Measurements from ENCODE around the gene ZNF611.

GRCh38 chr19:52667972-52668371 is 66.9 kb downstream of the ZNF611 start:
- no peak for TF ChIP-seq CTCF (IDR thresholded peaks at IDR 0.05; ENCODE audit: poor library complexity, severe bottlenecking)
- TF ChIP-seq EZH2 (IDR thresholded peaks at IDR 0.05; ENCODE audit: borderline replicate concordance, insufficient read depth, low read length, poor library complexity, severe bottlenecking), result no peak
- no peak for TF ChIP-seq REST (IDR thresholded peaks at IDR 0.05; ENCODE audit: borderline replicate concordance)
